WTC11 (cell line): ENCODE results near the gene RAPH1.

Experiments
- NR2C2 ChIP-seq: sonication (generic); formaldehyde crosslinking; IDR thresholded peaks from 2 replicates; pipeline ENCODE4 v1.8.0; 2022; ENCODE audit warnings: mild to moderate bottlenecking, missing genetic modification reagents
- ZNF317 ChIP-seq: sonication (generic); formaldehyde crosslinking; IDR thresholded peaks from 2 replicates; pipeline ENCODE4 v1.8.1; 2023; ENCODE audit warnings: low read depth, mild to moderate bottlenecking, moderate library complexity, missing genetic modification reagents, borderline replicate concordance
- TF ChIP-seq, protein P1 (sequence below): fragments of 200-600 bp; IDR thresholded peaks from 2 replicates; pipeline ENCODE4 v1.8.0; 2022; ENCODE audit warnings: antibody characterized with exemption

DNA sequence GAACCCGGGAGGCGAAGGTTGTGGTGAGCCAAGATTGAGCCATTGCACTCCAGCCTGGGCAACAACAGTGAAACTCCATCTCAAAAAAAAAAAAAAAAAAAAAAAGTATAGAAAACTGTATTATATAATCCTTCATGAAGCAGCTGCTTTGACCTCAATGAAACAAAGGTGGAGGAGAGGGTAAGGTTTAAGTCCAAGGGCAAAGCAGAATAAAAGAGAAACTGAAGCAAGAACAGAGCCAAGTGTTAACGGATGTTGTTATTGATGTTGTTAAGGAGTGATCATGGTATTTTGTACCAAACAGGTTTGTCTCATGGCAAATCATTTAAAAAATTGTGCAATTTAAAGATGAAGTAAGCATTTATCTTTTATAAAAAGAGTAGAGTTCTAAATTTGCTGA lies 7.4 kb downstream of the RAPH1 start:
- TF ChIP-seq, protein P1, sequence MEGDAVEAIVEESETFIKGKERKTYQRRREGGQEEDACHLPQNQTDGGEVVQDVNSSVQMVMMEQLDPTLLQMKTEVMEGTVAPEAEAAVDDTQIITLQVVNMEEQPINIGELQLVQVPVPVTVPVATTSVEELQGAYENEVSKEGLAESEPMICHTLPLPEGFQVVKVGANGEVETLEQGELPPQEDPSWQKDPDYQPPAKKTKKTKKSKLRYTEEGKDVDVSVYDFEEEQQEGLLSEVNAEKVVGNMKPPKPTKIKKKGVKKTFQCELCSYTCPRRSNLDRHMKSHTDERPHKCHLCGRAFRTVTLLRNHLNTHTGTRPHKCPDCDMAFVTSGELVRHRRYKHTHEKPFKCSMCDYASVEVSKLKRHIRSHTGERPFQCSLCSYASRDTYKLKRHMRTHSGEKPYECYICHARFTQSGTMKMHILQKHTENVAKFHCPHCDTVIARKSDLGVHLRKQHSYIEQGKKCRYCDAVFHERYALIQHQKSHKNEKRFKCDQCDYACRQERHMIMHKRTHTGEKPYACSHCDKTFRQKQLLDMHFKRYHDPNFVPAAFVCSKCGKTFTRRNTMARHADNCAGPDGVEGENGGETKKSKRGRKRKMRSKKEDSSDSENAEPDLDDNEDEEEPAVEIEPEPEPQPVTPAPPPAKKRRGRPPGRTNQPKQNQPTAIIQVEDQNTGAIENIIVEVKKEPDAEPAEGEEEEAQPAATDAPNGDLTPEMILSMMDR, result no peak
- TF ChIP-seq NR2C2 (CRISPR knock-in tag), result no peak
- no peak for TF ChIP-seq ZNF317 (CRISPR knock-in tag)
